ENCODE results near the gene KCNE1. TPM values are rescaled to one million over a fixed set of nuclear protein-coding genes. Genes with fewer than 3 reads are reported as not detected.

The KCNE1 gene
- total and polyA plus RNA-seq, 2 of the 4 experiments (the other 2 are of a cell fraction), result 0.46 to 0.90 TPM

DNA sequence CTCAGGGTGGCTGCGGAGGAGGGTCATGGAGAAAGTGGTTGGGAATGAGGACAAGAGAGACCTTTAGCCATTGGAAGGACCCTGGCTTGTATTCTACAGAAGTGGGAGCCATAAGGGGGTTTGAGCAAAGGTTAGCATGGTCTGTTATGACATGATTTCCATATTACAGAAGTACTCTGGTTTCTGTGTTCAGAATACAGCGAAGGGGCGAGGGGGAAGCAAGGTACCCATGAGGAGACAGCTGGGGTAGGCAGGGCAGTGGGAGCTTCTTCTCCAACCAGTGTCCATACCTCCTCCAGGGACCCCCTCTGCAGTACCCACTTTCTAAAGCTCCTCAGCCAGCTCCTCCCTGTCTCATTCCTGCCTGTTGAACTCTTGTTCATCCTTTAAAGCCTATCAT is 21.9 kb upstream of the KCNE1 start:
- Histone ChIP-seq H3K9me1 (ENCODE audit: insufficient read depth, low read length) (peaks cover 19% of the 10 kb centered on the region), H3K4me2 (ENCODE audit: low read depth, low read length) (no peak overlapping the region), H4K8ac (ENCODE audit: low read depth in 2 of 2, low read length in 2 of 2) (no peak overlapping the region), H3K4me1 (ENCODE audit: control insufficient read depth, insufficient read depth, low read length) (peaks cover 19% of the 10 kb centered on the region), H3K56ac (ENCODE audit: extremely low read depth, insufficient read depth, low read length) (no peak overlapping the region), H3K18ac (ENCODE audit: low read depth, low read length) (no peak overlapping the region), H4K20me1 (ENCODE audit: insufficient read depth, low read length) (no peaks in the 10 kb centered on the region), H3K27ac (ENCODE audit: insufficient read depth, low read length) (no peak overlapping the region), H3K79me1 (ENCODE audit: low read depth in 1 of 2, low read length in 2 of 2) (peaks cover 5 to 38% of the 10 kb centered on the region in 2 experiments; a peak in 3 of 4 replicates), H4K5ac (ENCODE audit: low read depth, low read length) (no peak overlapping the region), H2AFZ (replicated peaks; ENCODE audit: low read length, poor library complexity) (no peak overlapping the region), H3K9ac (ENCODE audit: low read depth, low read length) (no peak overlapping the region), H3K23ac (ENCODE audit: low read depth, low read length) (no peak overlapping the region), H2BK5ac (ENCODE audit: low read depth, low read length, poor library complexity, severe bottlenecking) (no peak overlapping the region), H3K4ac (ENCODE audit: low read depth, low read length) (no peak overlapping the region), H3K14ac (replicated peaks; ENCODE audit: low read depth, low read length) (no peak overlapping the region), H2AK5ac (ENCODE audit: low read depth, low read length) (peak overlapping the region; percentile 89), H2BK120ac (ENCODE audit: low read depth, low read length) (peak overlapping the region; percentile 32; the same call in 1 of the 2 replicates), H4K91ac (ENCODE audit: insufficient read depth, low read depth, low read length) (peak overlapping the region; percentile 9; the same call in 1 of the 2 replicates), H2BK20ac (ENCODE audit: low read depth, low read length) (no peak overlapping the region), H3K36me3 (ENCODE audit: control insufficient read depth, insufficient read depth, low read length) (no peaks in the 10 kb centered on the region), H2AK9ac (replicated peaks; ENCODE audit: low read depth, low read length, poor library complexity) (peak overlapping the region; percentile 6), H3K27me3 (ENCODE audit: control insufficient read depth, insufficient read depth, low read length) (no peaks in the 10 kb centered on the region), H2BK15ac (ENCODE audit: low read depth, low read length) (0 out of 3 replicates have a peak overlapping the region, but pooled peaks have one; percentile 22), H3K9me3 (ENCODE audit: control insufficient read depth, insufficient read depth, low read length) (no peaks in the 10 kb centered on the region), H3K4me3 (ENCODE audit: insufficient read depth, low read depth, low read length) (no peak overlapping the region)
- DNase-seq (no peak), ATAC-seq (ENCODE audit: low read depth) (no peak)
- dilution Hi-C loops (cut with HindIII; ENCODE audit: low sequenced_read_pairs, unreplicated experiment), result no loop called here
- WGBS, 2 experiments (ENCODE audit: extremely low coverage in 2 of 2, insufficient read length in 1 of 2), result 60% methylated on average over 1 of the region's 3 CpGs; no CpG with 5 or more reads in 1 of the 2 experiments
- TF ChIP-seq, protein P1, sequence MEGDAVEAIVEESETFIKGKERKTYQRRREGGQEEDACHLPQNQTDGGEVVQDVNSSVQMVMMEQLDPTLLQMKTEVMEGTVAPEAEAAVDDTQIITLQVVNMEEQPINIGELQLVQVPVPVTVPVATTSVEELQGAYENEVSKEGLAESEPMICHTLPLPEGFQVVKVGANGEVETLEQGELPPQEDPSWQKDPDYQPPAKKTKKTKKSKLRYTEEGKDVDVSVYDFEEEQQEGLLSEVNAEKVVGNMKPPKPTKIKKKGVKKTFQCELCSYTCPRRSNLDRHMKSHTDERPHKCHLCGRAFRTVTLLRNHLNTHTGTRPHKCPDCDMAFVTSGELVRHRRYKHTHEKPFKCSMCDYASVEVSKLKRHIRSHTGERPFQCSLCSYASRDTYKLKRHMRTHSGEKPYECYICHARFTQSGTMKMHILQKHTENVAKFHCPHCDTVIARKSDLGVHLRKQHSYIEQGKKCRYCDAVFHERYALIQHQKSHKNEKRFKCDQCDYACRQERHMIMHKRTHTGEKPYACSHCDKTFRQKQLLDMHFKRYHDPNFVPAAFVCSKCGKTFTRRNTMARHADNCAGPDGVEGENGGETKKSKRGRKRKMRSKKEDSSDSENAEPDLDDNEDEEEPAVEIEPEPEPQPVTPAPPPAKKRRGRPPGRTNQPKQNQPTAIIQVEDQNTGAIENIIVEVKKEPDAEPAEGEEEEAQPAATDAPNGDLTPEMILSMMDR (conservative IDR thresholded peaks at IDR 0.05; ENCODE audit: low read depth, low read length), result no peak
- no peak for TF ChIP-seq MXI1 (IDR thresholded peaks at IDR 0.05; ENCODE audit: borderline replicate concordance, low read depth, low read length)
- no peak for TF ChIP-seq RAD21 (IDR thresholded peaks at IDR 0.05; ENCODE audit: low read length)
- no peak for TF ChIP-seq NFE2L2 (IDR thresholded peaks at IDR 0.05; ENCODE audit: low read depth, low read length)
- TF ChIP-seq FOS (IDR thresholded peaks at IDR 0.05; ENCODE audit: low read depth, low read length), result no peak
- TF ChIP-seq BHLHE40 (IDR thresholded peaks at IDR 0.05; ENCODE audit: low read depth, low read length), result no peak
- TF ChIP-seq MAFK (IDR thresholded peaks at IDR 0.05; ENCODE audit: low read depth, low read length), result no peak
- no peak for TF ChIP-seq MAZ (IDR thresholded peaks at IDR 0.05; ENCODE audit: borderline replicate concordance, low read depth, low read length)
- no peak for TF ChIP-seq POLR2A (IDR thresholded peaks at IDR 0.05; ENCODE audit: low read depth, low read length)
- no peak for TF ChIP-seq RCOR1 (IDR thresholded peaks at IDR 0.05; ENCODE audit: insufficient replicate concordance, low read length)
- TF ChIP-seq, protein P2, sequence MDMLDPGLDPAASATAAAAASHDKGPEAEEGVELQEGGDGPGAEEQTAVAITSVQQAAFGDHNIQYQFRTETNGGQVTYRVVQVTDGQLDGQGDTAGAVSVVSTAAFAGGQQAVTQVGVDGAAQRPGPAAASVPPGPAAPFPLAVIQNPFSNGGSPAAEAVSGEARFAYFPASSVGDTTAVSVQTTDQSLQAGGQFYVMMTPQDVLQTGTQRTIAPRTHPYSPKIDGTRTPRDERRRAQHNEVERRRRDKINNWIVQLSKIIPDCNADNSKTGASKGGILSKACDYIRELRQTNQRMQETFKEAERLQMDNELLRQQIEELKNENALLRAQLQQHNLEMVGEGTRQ (IDR thresholded peaks at IDR 0.05; ENCODE audit: low read depth, low read length), result no peak
- TF ChIP-seq RFX5 (IDR thresholded peaks at IDR 0.05; ENCODE audit: low read depth, low read length), result no peak
- no peak for TF ChIP-seq CHD1 (IDR thresholded peaks at IDR 0.05; ENCODE audit: low read depth, low read length)
- in situ Hi-C loops (cut with MboI; ENCODE audit: low sequenced_read_pairs), result no loop called here
- ChIA-PET POLR2A (ENCODE audit: unreplicated experiment) (no interaction called here), CTCF (no interaction called here)
- BruUV-seq (replicated peaks), result no TSS peak
- intact Hi-C loops (cut with micrococcal nuclease), result no loop called here
